Colonic mucosa (tissue), 4 donors: ENCODE data around the gene TIMELESS. TPM values are rescaled to one million over a fixed set of nuclear protein-coding genes. Genes with fewer than 3 reads are reported as not detected.

Experiments used
- DNase-seq: peaks from one replicate; pipeline ENCODE4 v3.0.0-alpha.2; 2020
- H3K27ac ChIP-seq: fragments of 200-600 bp; one replicate; pipeline ENCODE4 v1.8.0; 2021
- H3K27me3 ChIP-seq: fragments of 200-600 bp; one replicate; pipeline ENCODE4 v1.8.0; 2021
- H3K36me3 ChIP-seq: fragments of 200-600 bp; one replicate; pipeline ENCODE4 v1.8.0; 2021
- H3K4me1 ChIP-seq: fragments of 200-600 bp; one replicate; pipeline ENCODE4 v1.8.0; 2021; ENCODE audit warnings: mild to moderate bottlenecking
- H3K4me3 ChIP-seq: fragments of 200-600 bp; one replicate; pipeline ENCODE4 v1.8.0; 2021
- H3K9ac ChIP-seq, 2 donors: one replicate each; pipeline ENCODE4 v1.7.0; 2013; ENCODE audit warnings: control low read depth in 2 of 2, low read depth in 2 of 2, low read length in 2 of 2
- H3K9me3 ChIP-seq: fragments of 200-600 bp; one replicate; pipeline ENCODE4 v1.8.0; 2021
- CTCF ChIP-seq: fragments of 200-600 bp; IDR thresholded peaks from one replicate; pipeline ENCODE4 v1.8.0; 2022; ENCODE audit warnings: antibody characterized with exemption, mild to moderate bottlenecking
- intact Hi-C: fragments of 100-400 bp; cut with DNase I; formaldehyde crosslinking; loops from one replicate; pipeline ENCODE4 v1.14.1; 2022
- total RNA-seq, 2 donors: library from RNA; stranded (reverse); fragmentation: NEBNext Ultra II Directional in 1 of 2; extraction: Animal tissue kit (Norgen Biotek cat#: 25700) in 1 of 2; gene quantifications; one replicate each; pipeline ENCODE4 v1.2.1, GENCODE V29; 2021
- donor health status: healthy.
- donor health status: DM: no; HTN: no; CAD: no.
- donor health status: DM: no; HTN: no; CAD: no.

Gene TIMELESS
- total RNA-seq, 2 donors from 2014 or later = 9.1 to 36.4 TPM

DNA sequence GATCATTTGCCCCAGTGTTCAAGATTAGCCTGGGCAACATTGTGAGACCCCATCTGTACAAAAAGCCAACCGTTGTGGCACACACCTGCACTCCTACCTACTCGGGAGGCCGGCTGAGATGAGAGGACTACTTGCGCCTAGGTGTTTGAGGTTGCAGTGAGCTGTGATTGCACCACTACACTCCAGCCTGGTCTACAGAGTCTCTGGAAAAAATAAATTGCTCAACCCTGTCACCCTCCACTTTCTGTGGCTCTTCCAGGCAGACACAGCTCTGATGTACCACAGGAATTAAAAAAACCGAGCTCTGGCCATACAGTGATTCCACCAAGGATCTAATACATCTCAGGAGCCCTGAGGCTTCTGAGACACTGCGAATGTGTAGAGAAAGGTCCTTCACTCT is 14.4 kb downstream of the TIMELESS start:
- Histone ChIP-seq H3K4me1 (no peaks in the 10 kb centered on the region), H3K4me3 (no peak overlapping the region), H3K9ac (no peak overlapping the region), H3K27me3 (no peaks in the 10 kb centered on the region), H3K27ac (no peak overlapping the region), H3K9me3 (no peaks in the 10 kb centered on the region), H3K36me3 (no peaks in the 10 kb centered on the region)
- intact Hi-C loops = no loop called here
- no peak for TF ChIP-seq CTCF
- no peak for DNase-seq

- no peak for TF ChIP-seq CTCF
- no peak overlapping the region for H3K9ac ChIP-seq
- H3K36me3 ChIP-seq = no peaks in the 10 kb centered on the region
- no peaks in the 10 kb centered on the region for H3K27me3 ChIP-seq
- H3K9me3 ChIP-seq = no peaks in the 10 kb centered on the region
- intact Hi-C loops = no loop called here
- no peak overlapping the region for H3K27ac ChIP-seq
- H3K4me3 ChIP-seq = no peak overlapping the region
- H3K4me1 ChIP-seq = no peaks in the 10 kb centered on the region
- DNase-seq = no peak
These were observed 17.4 kb downstream of the TIMELESS start for GRCh38 chr12:56431850-56432249.

GRCh38 chr12:56431288-56431687 is 17.9 kb downstream of the TIMELESS start:
- no peak for DNase-seq
- Histone ChIP-seq H3K27ac (no peak overlapping the region), H3K4me3 (no peak overlapping the region), H3K9ac (no peak overlapping the region), H3K27me3 (no peaks in the 10 kb centered on the region), H3K4me1 (no peaks in the 10 kb centered on the region), H3K9me3 (no peaks in the 10 kb centered on the region), H3K36me3 (no peaks in the 10 kb centered on the region)
- intact Hi-C loops = no loop called here
- TF ChIP-seq CTCF = no peak

GRCh38 chr12:56425940-56426438 is 23.2 kb downstream of the TIMELESS start:
- Histone ChIP-seq H3K9ac (no peak overlapping the region), H3K27me3 (no peaks in the 10 kb centered on the region), H3K36me3 (no peaks in the 10 kb centered on the region), H3K4me3 (no peak overlapping the region), H3K9me3 (no peaks in the 10 kb centered on the region), H3K27ac (no peak overlapping the region), H3K4me1 (no peaks in the 10 kb centered on the region)
- no peak for DNase-seq
- intact Hi-C loops = no loop called here
- TF ChIP-seq CTCF = no peak

DNA sequence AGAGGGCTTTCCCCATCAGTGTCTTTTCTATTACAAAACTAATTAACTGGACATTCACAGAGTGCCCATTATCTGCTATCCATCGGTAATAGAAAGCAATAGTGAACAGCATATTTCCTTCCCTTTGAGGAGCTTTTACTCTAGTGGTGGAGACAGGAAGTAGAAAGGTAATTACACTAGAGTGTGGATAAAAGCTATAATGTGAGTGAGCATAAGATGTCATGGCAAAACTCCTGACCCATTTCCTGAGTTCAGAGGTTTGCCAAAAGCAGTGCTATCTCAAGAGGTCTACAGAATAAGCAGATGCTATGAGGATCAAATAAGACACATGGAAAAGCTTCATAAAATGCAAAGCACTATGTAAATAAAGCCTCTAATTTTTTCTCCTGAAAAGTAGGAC is 24.0 kb downstream of the TIMELESS start:
- Histone ChIP-seq H3K9me3 (no peaks in the 10 kb centered on the region), H3K27ac (no peak overlapping the region), H3K27me3 (no peaks in the 10 kb centered on the region), H3K36me3 (no peaks in the 10 kb centered on the region), H3K9ac (no peak overlapping the region), H3K4me3 (no peak overlapping the region), H3K4me1 (no peaks in the 10 kb centered on the region)
- TF ChIP-seq CTCF = no peak
- intact Hi-C loops = no loop called here
- DNase-seq = no peak

- Histone ChIP-seq H3K4me3 (no peak overlapping the region), H3K27me3 (no peaks in the 10 kb centered on the region), H3K4me1 (no peaks in the 10 kb centered on the region), H3K27ac (no peak overlapping the region), H3K36me3 (no peaks in the 10 kb centered on the region), H3K9ac (no peak overlapping the region), H3K9me3 (no peaks in the 10 kb centered on the region)
- no peak for DNase-seq
- no peak for TF ChIP-seq CTCF
- intact Hi-C loops = no loop called here
These were observed 28.8 kb downstream of the TIMELESS start for GRCh38 chr12:56420411-56420810.
